Measurements from ENCODE around the gene WDR62.

WDR62 gene

GRCh38 chr19:36090910-36091695 is 36.4 kb downstream of the WDR62 start:
- H3K36me3 ChIP-seq: peaks cover 68% of the 10 kb centered on the region
- no peaks in the 10 kb centered on the region for H3K27me3 ChIP-seq (ENCODE audit: insufficient read depth, low read depth, severe bottlenecking)
- H3K27ac ChIP-seq: no peak overlapping the region
- no peak for DNase-seq
- no peak overlapping the region for H3K4me3 ChIP-seq (ENCODE audit: low read depth, low read length)
- no peak for TF ChIP-seq CTCF (IDR thresholded peaks at IDR 0.05; ENCODE audit: low read depth, low read length)
- no peaks in the 10 kb centered on the region for H3K9me3 ChIP-seq (ENCODE audit: severe bottlenecking)

- Histone ChIP-seq H3K36me3 (peaks cover 68% of the 10 kb centered on the region), H3K9me3 (ENCODE audit: severe bottlenecking) (no peaks in the 10 kb centered on the region), H3K27me3 (ENCODE audit: insufficient read depth, low read depth, severe bottlenecking) (no peaks in the 10 kb centered on the region), H3K27ac (no peak overlapping the region), H3K4me3 (ENCODE audit: low read depth, low read length) (no peak overlapping the region)
- DNase-seq: no peak
- TF ChIP-seq CTCF (IDR thresholded peaks at IDR 0.05; ENCODE audit: low read depth, low read length): no peak
These were observed 37.9 kb downstream of the WDR62 start for GRCh38 chr19:36092566-36092965.

GRCh38 chr19:36093146-36093662 is 38.5 kb downstream of the WDR62 start:
- DNase-seq: no peak
- Histone ChIP-seq H3K36me3 (peaks cover 63% of the 10 kb centered on the region), H3K9me3 (ENCODE audit: severe bottlenecking) (no peaks in the 10 kb centered on the region), H3K27me3 (ENCODE audit: insufficient read depth, low read depth, severe bottlenecking) (no peaks in the 10 kb centered on the region), H3K27ac (no peak overlapping the region), H3K4me3 (ENCODE audit: low read depth, low read length) (no peak overlapping the region)
- TF ChIP-seq CTCF (IDR thresholded peaks at IDR 0.05; ENCODE audit: low read depth, low read length): no peak

- peaks cover 58% of the 10 kb centered on the region for H3K36me3 ChIP-seq
- no peak for TF ChIP-seq CTCF (IDR thresholded peaks at IDR 0.05; ENCODE audit: low read depth, low read length)
- H3K9me3 ChIP-seq (ENCODE audit: severe bottlenecking): no peaks in the 10 kb centered on the region
- no peak overlapping the region for H3K27ac ChIP-seq
- no peak for DNase-seq
- H3K4me3 ChIP-seq (ENCODE audit: low read depth, low read length): no peak overlapping the region
- H3K27me3 ChIP-seq (ENCODE audit: insufficient read depth, low read depth, severe bottlenecking): no peaks in the 10 kb centered on the region
These were observed 39.0 kb downstream of the WDR62 start for GRCh38 chr19:36093687-36094086.

- H3K4me3 ChIP-seq (ENCODE audit: low read depth, low read length): no peak overlapping the region
- no peaks in the 10 kb centered on the region for H3K9me3 ChIP-seq (ENCODE audit: severe bottlenecking)
- peaks cover 63% of the 10 kb centered on the region for H3K36me3 ChIP-seq
- no peak overlapping the region for H3K27ac ChIP-seq
- TF ChIP-seq CTCF (IDR thresholded peaks at IDR 0.05; ENCODE audit: low read depth, low read length): no peak
- H3K27me3 ChIP-seq (ENCODE audit: insufficient read depth, low read depth, severe bottlenecking): no peaks in the 10 kb centered on the region
- no peak for DNase-seq
These were observed 42.3 kb downstream of the WDR62 start for GRCh38 chr19:36097036-36097435.
